Activated CD4-positive, alpha-beta T cell treated with anti-CD3 and anti-CD28 coated beads, Interleukin-2, amount 50 U/mL, for 1 hour (primary cell): Measurements from ENCODE around the gene ENTREP1.

ENCODE experiments used
- DNase-seq: peaks from one replicate; pipeline ENCODE4 v3.0.0-alpha.2; 2020

ENTREP1 gene

GRCh38 chr9:69323861-69324260 lies 1.2 kb upstream of the ENTREP1 start:
- no peak for DNase-seq

GRCh38 chr9:69325409-69326212 lies 596 bp downstream of the ENTREP1 start:
- DNase-seq = no peak

GRCh38 chr9:69326261-69326660 lies 1.2 kb downstream of the ENTREP1 start:
- no peak for DNase-seq

- no peak for DNase-seq
Observed at GRCh38 chr9:69330580-69330979, 5.6 kb downstream of the ENTREP1 start.

- no peak for DNase-seq
Observed at GRCh38 chr9:69331444-69331843, 6.4 kb downstream of the ENTREP1 start.

- DNase-seq = no peak
Observed at GRCh38 chr9:69332067-69332685, 7.2 kb downstream of the ENTREP1 start.

GRCh38 chr9:69333716-69334115 lies 8.7 kb downstream of the ENTREP1 start:
- no peak for DNase-seq

- DNase-seq = no peak
Observed at GRCh38 chr9:69334317-69334716, 9.3 kb downstream of the ENTREP1 start.

- DNase-seq = no peak
Observed at GRCh38 chr9:69339620-69340019, 14.6 kb downstream of the ENTREP1 start.

GRCh38 chr9:69340631-69341030 lies 15.6 kb downstream of the ENTREP1 start:
- DNase-seq = no peak

GRCh38 chr9:69342769-69343168 lies 17.8 kb downstream of the ENTREP1 start:
- DNase-seq = no peak

GRCh38 chr9:69344459-69344858 lies 19.4 kb downstream of the ENTREP1 start:
- DNase-seq = no peak

GRCh38 chr9:69346596-69347390 lies 21.8 kb downstream of the ENTREP1 start:
- DNase-seq = no peak

GRCh38 chr9:69347607-69348006 lies 22.6 kb downstream of the ENTREP1 start:
- no peak for DNase-seq

- DNase-seq = no peak
Observed at GRCh38 chr9:69351227-69351626, 26.2 kb downstream of the ENTREP1 start.

GRCh38 chr9:69355232-69355631 lies 30.2 kb downstream of the ENTREP1 start:
- DNase-seq = no peak

- DNase-seq = no peak
Observed at GRCh38 chr9:69357030-69357775, 32.2 kb downstream of the ENTREP1 start.

GRCh38 chr9:69357821-69358220 lies 32.8 kb downstream of the ENTREP1 start:
- no peak for DNase-seq

- no peak for DNase-seq
Observed at GRCh38 chr9:69363191-69363590, 38.2 kb downstream of the ENTREP1 start.

- DNase-seq = no peak
Observed at GRCh38 chr9:69364510-69365150, 39.6 kb downstream of the ENTREP1 start.

GRCh38 chr9:69370430-69370829 lies 45.4 kb downstream of the ENTREP1 start:
- no peak for DNase-seq

GRCh38 chr9:69371001-69371400 lies 46.0 kb downstream of the ENTREP1 start:
- DNase-seq = no peak

GRCh38 chr9:69376651-69377050 lies 51.6 kb downstream of the ENTREP1 start:
- DNase-seq = no peak
